Hepatocyte (in vitro differentiated cells): ENCODE data around the gene RBAK.
"Not testable (repeated sequence)": the region's sequence is repeated elsewhere in the genome, so short reads cannot be mapped to it uniquely, and the experiment has no call there.

Experiments
- CTCF ChIP-seq: fragments of 200-600 bp; sonication (generic); IDR thresholded peaks from 2 replicates; pipeline ENCODE4 v1.5.1; 2016; ENCODE audit warnings: antibody characterized with exemption, mild to moderate bottlenecking; ENCODE audit not compliant: poor library complexity
- EZH2 ChIP-seq: fragments of 200-600 bp; sonication (generic); IDR thresholded peaks from 2 replicates; pipeline ENCODE4 v1.6.1; 2016; ENCODE audit warnings: antibody characterized with exemption, mild to moderate bottlenecking, borderline replicate concordance

GRCh38 chr7:5027796-5028410 is 17.8 kb upstream of the RBAK start:
- not testable (repeated sequence) for TF ChIP-seq CTCF, EZH2
